GM18511 (cell line): ENCODE results near the gene NTMT1.

ENCODE experiments used
- ATAC-seq: cut with Tn5 transposase; IDR thresholded peaks from one replicate; pipeline ENCODE4 v1.9.1; 2021; ENCODE audit warnings: mild to moderate bottlenecking, moderate library complexity; ENCODE audit not compliant: unreplicated experiment

The NTMT1 gene

GRCh38 chr9:129613520-129614175, 12.3 kb upstream of the NTMT1 start:
- ATAC-seq = no peak

DNA sequence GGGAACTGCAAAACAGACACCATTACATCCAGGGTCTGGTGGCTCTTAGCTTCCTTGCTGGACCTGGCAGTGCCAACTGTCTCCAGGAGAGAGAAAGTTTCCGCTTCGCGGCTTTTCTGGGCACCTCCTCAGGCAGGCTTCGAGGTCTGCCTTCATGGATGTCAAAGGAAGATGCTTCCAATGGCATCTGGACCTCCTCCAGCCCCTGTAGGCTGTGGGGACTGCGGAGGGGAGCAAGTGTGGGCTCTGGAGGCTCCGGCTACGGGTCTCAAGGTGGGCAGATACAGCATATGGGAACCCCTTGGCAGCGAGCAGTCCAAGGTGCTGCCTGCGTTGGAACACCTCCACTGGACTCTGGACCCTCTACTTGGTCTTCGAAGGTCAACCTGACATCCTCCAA, 11.0 kb upstream of the NTMT1 start:
- ATAC-seq = no peak

GRCh38 chr9:129615407-129616285, 10.3 kb upstream of the NTMT1 start:
- ATAC-seq = no peak

GRCh38 chr9:129617167-129617566, 8.8 kb upstream of the NTMT1 start:
- no peak for ATAC-seq

GRCh38 chr9:129619787-129620668, 5.9 kb upstream of the NTMT1 start:
- ATAC-seq = no peak

GRCh38 chr9:129620669-129621295, 5.2 kb upstream of the NTMT1 start, which contains the start of gene C9orf50:
C9orf50 (minus strand) TSS chr9:129621101; CDS start chr9:129620574, 527 bp downstream.
- ATAC-seq = no peak

DNA sequence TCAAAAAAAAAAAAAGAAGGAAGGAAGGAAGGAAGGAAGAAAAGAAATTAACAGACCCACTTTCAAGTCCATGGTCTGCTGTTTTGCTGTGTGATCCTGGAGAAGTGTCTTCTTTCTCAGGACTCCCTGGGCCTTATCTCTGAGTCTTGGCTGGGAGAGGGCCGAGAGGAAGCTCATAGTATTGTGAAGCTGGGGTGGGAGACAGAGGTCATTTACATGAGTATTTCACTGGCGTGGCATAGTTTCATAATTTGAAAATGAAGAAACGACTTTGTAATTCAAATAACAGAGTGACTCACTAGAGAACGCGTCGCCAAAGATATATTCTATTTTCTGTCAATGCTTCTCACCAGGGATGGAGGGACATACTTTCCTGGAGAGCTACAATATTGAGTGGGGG, 2.6 kb upstream of the NTMT1 start:
- ATAC-seq = no peak

DNA sequence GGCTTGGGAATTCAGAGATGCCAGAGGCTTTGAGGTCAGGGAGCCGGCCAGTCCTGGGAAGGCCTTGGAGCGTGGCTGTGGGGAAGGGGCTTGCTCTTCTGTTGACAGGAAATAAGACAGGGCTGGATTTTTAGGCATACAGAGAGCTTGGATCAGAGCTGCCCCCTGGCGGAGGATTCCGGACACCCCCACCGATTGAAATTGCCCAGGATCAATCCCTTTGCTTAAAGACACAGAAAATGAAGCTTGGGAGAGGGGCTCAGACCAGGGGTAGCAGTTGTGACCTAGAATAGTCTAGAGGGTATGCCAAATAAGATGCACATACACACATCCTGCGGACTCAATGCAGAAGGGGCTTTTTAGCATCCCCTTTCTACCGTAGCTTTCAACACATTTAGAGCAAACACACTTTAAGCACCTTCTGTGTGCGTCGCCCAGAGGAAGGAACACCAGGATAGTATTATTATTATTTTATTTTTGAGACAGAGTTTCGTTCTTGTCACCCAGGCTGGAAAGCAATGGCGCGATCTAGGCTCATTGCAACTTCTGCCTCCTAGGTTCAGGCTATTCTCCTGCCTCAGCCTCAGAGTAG, 1.7 kb upstream of the NTMT1 start:
- ATAC-seq = no peak

GRCh38 chr9:129624947-129625346, 1.0 kb upstream of the NTMT1 start:
- ATAC-seq = no peak

- ATAC-seq = peak; percentile 34
These were observed 792 bp downstream of the NTMT1 start for GRCh38 chr9:129626625-129627284.

GRCh38 chr9:129627556-129628440, 1.8 kb downstream of the NTMT1 start:
- ATAC-seq = no peak

DNA sequence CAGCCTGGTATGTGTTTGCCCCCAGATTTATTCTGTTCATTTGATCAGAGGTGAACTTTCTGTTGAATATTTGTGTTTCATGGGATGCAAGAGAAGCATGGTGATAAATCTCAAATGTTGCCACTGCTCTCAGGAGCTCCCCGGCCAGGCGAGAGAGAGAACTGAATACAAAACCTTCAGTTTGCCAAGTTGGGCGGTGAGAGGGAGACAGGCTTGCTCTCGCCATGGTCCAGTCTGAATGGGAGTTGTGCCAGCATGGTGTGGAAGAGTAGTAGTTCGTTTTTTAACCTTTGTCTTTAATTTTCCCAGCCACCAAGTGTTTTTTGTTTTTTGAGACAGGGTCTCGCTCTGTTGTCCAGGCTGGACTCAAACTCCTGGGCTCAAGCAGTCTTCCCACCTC, 2.7 kb downstream of the NTMT1 start:
- ATAC-seq = no peak

DNA sequence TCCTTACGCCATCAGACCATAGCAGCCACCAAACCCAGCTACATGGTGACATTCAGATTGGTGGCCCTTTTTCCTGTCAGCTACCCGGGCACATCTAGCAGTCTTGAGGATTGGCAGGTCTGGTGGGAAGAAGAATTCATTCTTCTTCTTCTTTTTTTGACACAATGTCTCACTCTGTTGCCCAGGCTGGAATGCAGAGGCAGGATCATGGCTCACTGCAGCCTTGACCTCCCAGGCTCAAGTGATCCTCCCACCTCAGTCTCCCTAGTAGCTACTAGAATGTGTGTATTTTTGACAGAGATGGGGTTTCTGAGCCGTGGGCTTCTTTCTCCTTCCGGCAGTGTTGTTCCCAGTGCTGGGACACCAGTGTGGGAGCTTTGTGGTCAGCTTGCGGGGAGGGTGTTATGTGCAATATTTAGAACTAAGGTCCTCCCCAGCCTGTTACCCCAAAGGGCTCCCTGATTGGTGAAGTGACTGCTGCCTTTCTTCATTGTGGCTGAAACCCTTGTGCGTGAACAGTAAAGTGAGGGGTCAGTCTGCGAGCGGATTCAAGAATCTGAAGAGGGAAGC, 3.4 kb downstream of the NTMT1 start:
- no peak for ATAC-seq

DNA sequence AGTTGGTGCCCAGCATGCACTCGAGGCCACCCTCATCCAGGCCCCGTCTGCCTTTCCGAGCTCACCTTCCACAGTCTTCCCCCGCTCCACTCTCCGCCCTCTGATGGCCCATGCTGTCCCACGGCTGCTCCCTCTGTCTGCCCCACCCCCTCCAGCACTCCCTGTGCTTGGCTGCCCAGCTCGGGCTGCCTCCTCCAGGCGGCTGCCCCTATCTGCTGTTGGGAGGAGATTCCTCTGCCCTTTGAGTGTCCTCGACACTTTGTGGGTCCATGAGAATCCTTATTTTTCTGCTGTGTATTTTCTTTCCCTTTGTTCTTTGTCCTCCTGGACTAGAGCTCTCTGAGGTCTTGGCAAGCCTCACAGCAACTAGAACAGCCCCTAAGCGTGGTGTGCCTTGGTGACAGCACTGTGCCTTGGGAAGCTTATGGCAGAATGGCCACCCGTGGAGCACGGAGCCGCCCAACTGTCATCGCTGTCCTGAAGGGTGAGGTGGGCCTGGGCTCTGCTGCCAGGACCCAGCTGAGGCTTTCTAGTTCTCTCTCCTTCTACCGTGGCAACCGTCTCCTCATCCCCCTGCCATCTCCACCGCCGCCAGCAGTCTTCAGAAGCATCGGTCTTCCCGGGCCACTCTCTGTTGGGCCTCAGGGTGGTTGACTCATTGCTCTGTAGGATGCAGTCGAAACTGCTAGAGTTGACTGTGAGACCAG, 5.2 kb downstream of the NTMT1 start:
- no peak for ATAC-seq

GRCh38 chr9:129631674-129632129, 5.7 kb downstream of the NTMT1 start:
- no peak for ATAC-seq

GRCh38 chr9:129632460-129632859, 6.5 kb downstream of the NTMT1 start:
- ATAC-seq = no peak

GRCh38 chr9:129633207-129633606, 7.2 kb downstream of the NTMT1 start:
- ATAC-seq = no peak

DNA sequence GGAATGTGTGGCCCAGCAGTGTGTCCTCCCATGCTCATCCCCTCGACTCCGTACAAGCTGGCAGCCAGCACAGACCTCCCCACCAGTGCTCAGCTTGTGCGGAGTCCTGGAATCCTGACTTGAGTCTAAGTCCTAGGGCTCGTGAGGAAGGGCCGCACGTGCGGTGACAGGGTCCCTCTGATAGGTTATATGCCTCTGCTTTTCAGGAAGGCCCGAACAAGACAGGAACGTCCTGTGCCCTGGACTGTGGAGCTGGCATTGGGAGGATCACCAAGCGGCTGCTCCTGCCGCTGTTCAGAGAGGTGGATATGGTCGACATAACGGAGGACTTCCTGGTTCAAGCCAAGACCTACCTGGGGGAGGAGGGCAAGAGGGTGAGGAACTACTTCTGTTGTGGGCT, 7.9 kb downstream of the NTMT1 start:
- ATAC-seq = no peak
